Measurements from ENCODE around the gene GSDME. TPM values are rescaled to one million over a fixed set of nuclear protein-coding genes. Genes with fewer than 3 reads are reported as not detected.

Gene GSDME
- total RNA-seq, 1 experiment from 2014 or later: 7.6 TPM

- TF ChIP-seq MAX (IDR thresholded peaks at IDR 0.05) (peak; percentile 23; the same call in 1 of the 2 replicates), JUND (IDR thresholded peaks at IDR 0.05) (no peak)
These were observed 41.4 kb downstream of the GSDME start (continued) for GRCh38 chr7:24715661-24716479.

- H3K9me2 ChIP-seq (ENCODE audit: insufficient read depth): no peaks in the 10 kb centered on the region
- intact Hi-C loops (cut with micrococcal nuclease): loop anchor here (10.0 kb wide), 1 partner anchor 380 kb away; no protein-coding TSS in a partner anchor
- H3K4me2 ChIP-seq (ENCODE audit: low read length): no peak overlapping the region
- BruUV-seq (replicated peaks): no TSS peak
- H2AFZ ChIP-seq (ENCODE audit: low read depth, low read length, poor library complexity, severe bottlenecking): no peak overlapping the region
- no peaks in the 10 kb centered on the region for H3K4me1 ChIP-seq (ENCODE audit: control insufficient read depth in 1 of 2, insufficient read depth in 2 of 2, low read length in 2 of 2)
- DNase-seq (ENCODE audit: low read depth, low spot score): no peak
- CTCF ChIA-PET: interaction anchor here (1.1 to 1.5 kb wide), 5 partner anchors 97 to 425 kb away, joined by 3 to 7 read pairs (median 4); no protein-coding TSS in a partner anchor
- RAD21 ChIA-PET (ENCODE audit: low non-redundant PET in 1 of 2, low total read pairs in 2 of 2, uncharacterized antibody in 2 of 2, unreplicated experiment in 2 of 2): no interaction called here
- POLR2A ChIA-PET: no interaction called here
- no peak overlapping the region for H3K27ac ChIP-seq (ENCODE audit: low read depth, low read length)
- no peak for ATAC-seq
- no peaks in the 10 kb centered on the region for H3K36me3 ChIP-seq (ENCODE audit: control insufficient read depth in 1 of 2, insufficient read depth in 2 of 2, low read length in 2 of 2)
- H3K4me3 ChIP-seq (replicated peaks in 1 of 2; ENCODE audit: low read depth in 1 of 2, low read length in 2 of 2): no peak overlapping the region
- no peaks in the 10 kb centered on the region for H3K27me3 ChIP-seq (ENCODE audit: insufficient read depth, low read length)
- no peak overlapping the region for H3K9ac ChIP-seq (ENCODE audit: low read length)
- H3K79me2 ChIP-seq (ENCODE audit: insufficient read depth, low read length): no peaks in the 10 kb centered on the region
- no peaks in the 10 kb centered on the region for H3K9me3 ChIP-seq (ENCODE audit: control insufficient read depth in 1 of 2, insufficient read depth in 1 of 2, low read depth in 1 of 2, low read length in 2 of 2)
- no peak for TF ChIP-seq SP1 (IDR thresholded peaks at IDR 0.05; ENCODE audit: low read depth)
- no peak for TF ChIP-seq POLR2A (IDR thresholded peaks at IDR 0.05; ENCODE audit: borderline replicate concordance, extremely low read depth, insufficient read depth, insufficient read length)
- no peak for TF ChIP-seq SIN3A (IDR thresholded peaks at IDR 0.05; ENCODE audit: low read depth)
- no peak for TF ChIP-seq CEBPB (IDR thresholded peaks at IDR 0.05; ENCODE audit: low read depth)
- no peak for TF ChIP-seq RAD21 (IDR thresholded peaks at IDR 0.05; ENCODE audit: low read depth)
- TF ChIP-seq MAX (IDR thresholded peaks at IDR 0.05): no peak
- TF ChIP-seq YY1 (IDR thresholded peaks at IDR 0.05; ENCODE audit: extremely low read depth, insufficient replicate concordance, low read depth, low read length): no peak
- no peaks in the 10 kb centered on the region for H4K20me1 ChIP-seq (ENCODE audit: insufficient read depth)
These were observed 42.1 kb downstream of the GSDME start for GRCh38 chr7:24715171-24715570.
